ENCODE results near the gene KIAA0319L.

GRCh38 chr1:35558374-35559316 lies 1.4 kb upstream of the KIAA0319L start:
- no peak for TF ChIP-seq CTCF (IDR thresholded peaks at IDR 0.05)
- TF ChIP-seq POLR2A (IDR thresholded peaks at IDR 0.05) = no peak

All from testis (tissue), 2 donors.